Prostate gland (tissue), 2 donors: ENCODE results near the gene DSG2. TPM values are rescaled to one million over a fixed set of nuclear protein-coding genes. Genes with fewer than 3 reads are reported as not detected.
A peak's percentile ranks its signal among the peaks of the same experiment; 100 is the strongest.

Source experiments
- DNase-seq: peaks from one replicate; pipeline ENCODE4 v3.0.0-alpha.2; 2019; ENCODE audit warnings: low spot score
- H3K27ac ChIP-seq, 2 donors: fragments of 200-600 bp; sonication (generic); 2 replicates each; pipeline ENCODE4 v1.5.1; 2017 to 2019
- H3K27me3 ChIP-seq: fragments of 200-600 bp; sonication (generic); replicated peaks from 2 replicates; pipeline ENCODE4 v1.5.1; 2019; ENCODE audit not compliant: insufficient read depth
- H3K36me3 ChIP-seq, 2 donors: fragments of 200-600 bp; sonication (generic); 1 replicate in 1 of 2; 2 replicates in 1 of 2; pipeline versions ENCODE4 v1.5.1 to v1.8.1; 2017 to 2019
- H3K4me1 ChIP-seq: fragments of 200-600 bp; sonication (generic); replicated peaks from 2 replicates; pipeline ENCODE4 v1.5.1; 2019
- H3K4me3 ChIP-seq, 2 donors: fragments of 200-600 bp; sonication (generic); 2 replicates each; pipeline ENCODE4 v1.5.1; 2017 to 2019
- H3K9me3 ChIP-seq: fragments of 200-600 bp; sonication (generic); 2 replicates; pipeline ENCODE4 v1.5.1; 2017
- POLR2A ChIP-seq: fragments of 450-650 bp; IDR thresholded peaks from one replicate; pipeline ENCODE4 v1.6.1; 2016; ENCODE audit warnings: antibody characterized with exemption, mild to moderate bottlenecking
- POLR2AphosphoS5 ChIP-seq: sonication (generic); formaldehyde crosslinking; IDR thresholded peaks from one replicate; pipeline ENCODE4 v1.6.1; 2017; ENCODE audit warnings: antibody characterized with exemption
- WGBS: methylation state at CpG from one replicate; pipeline ENCODE4 v1.1.5; 2018; 5-methylcytosine and 5-hydroxymethylcytosine counted together
- intact Hi-C: fragments of 100-400 bp; cut with DNase I; formaldehyde crosslinking; loops from one replicate; pipeline ENCODE4 v1.14.2; 2022
- total RNA-seq, 2 donors: library from RNA; depleted of rRNA; stranded (reverse); fragments of >200 nt; gene quantifications; one replicate each; pipeline ENCODE4 v1.1.0, GENCODE V29; 2016
- TF ChIP-seq, protein P1 (sequence below), 4 experiments: fragments of 200-600 bp in 2 of 4; fragments of 450-650 bp in 2 of 4; sonication (generic) in 2 of 4; IDR thresholded peaks; 1 replicate in 3 of 4; 2 replicates in 1 of 4; pipeline ENCODE4 v1.5.1; 2016 to 2019; ENCODE audit warnings: antibody characterized with exemption in 4 of 4, mild to moderate bottlenecking in 2 of 4, moderate library complexity in 2 of 4

DSG2 gene
- total RNA-seq, 2 donors from 2014 or later = 19.5 to 63.2 TPM

DNA sequence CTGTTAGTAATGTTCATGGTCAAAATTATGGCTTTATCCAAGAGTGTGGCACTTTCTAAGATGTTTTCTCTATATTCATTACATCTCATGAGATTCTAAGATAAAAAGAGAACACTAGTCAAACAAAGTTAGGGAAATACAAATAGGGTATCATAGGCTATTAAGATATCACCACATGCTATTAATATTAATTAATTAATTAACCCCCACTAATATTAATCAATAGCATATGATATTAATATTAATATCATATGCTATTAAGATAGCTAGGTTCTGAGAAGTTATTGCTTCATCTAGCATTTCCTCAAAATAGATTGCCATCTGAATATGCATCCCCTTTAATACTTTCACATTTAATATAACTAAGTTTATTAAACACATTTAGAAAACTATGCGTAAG lies 28.3 kb upstream of the DSG2 start:
- Histone ChIP-seq H3K4me1 (no peaks in the 10 kb centered on the region), H3K36me3 (no peaks in the 10 kb centered on the region), H3K4me3 (no peak overlapping the region), H3K27me3 (no peaks in the 10 kb centered on the region), H3K9me3 (no peaks in the 10 kb centered on the region), H3K27ac (no peak overlapping the region)
- TF ChIP-seq POLR2A = no peak
- TF ChIP-seq POLR2AphosphoS5 = no peak
- TF ChIP-seq, protein P1, sequence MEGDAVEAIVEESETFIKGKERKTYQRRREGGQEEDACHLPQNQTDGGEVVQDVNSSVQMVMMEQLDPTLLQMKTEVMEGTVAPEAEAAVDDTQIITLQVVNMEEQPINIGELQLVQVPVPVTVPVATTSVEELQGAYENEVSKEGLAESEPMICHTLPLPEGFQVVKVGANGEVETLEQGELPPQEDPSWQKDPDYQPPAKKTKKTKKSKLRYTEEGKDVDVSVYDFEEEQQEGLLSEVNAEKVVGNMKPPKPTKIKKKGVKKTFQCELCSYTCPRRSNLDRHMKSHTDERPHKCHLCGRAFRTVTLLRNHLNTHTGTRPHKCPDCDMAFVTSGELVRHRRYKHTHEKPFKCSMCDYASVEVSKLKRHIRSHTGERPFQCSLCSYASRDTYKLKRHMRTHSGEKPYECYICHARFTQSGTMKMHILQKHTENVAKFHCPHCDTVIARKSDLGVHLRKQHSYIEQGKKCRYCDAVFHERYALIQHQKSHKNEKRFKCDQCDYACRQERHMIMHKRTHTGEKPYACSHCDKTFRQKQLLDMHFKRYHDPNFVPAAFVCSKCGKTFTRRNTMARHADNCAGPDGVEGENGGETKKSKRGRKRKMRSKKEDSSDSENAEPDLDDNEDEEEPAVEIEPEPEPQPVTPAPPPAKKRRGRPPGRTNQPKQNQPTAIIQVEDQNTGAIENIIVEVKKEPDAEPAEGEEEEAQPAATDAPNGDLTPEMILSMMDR (IDR thresholded peaks at IDR 0.05) = no peak
- 97% methylated on average over 1 of the region's 1 CpG for WGBS
- intact Hi-C loops = loop anchor here (10.0 kb wide), 1 partner anchor 55 kb away; no protein-coding TSS in a partner anchor
- DNase-seq = no peak

GRCh38 chr18:31478688-31479087 lies 19.3 kb upstream of the DSG2 start:
- intact Hi-C loops = no loop called here
- WGBS = 92% methylated on average over 10 of the region's 10 CpGs

GRCh38 chr18:31482051-31482450 lies 15.9 kb upstream of the DSG2 start:
- 45% methylated on average over 1 of the region's 1 CpG for WGBS
- H3K27me3 ChIP-seq = no peaks in the 10 kb centered on the region
- no peaks in the 10 kb centered on the region for H3K9me3 ChIP-seq
- no peaks in the 10 kb centered on the region for H3K36me3 ChIP-seq
- intact Hi-C loops = no loop called here
- no peak overlapping the region for H3K27ac ChIP-seq
- DNase-seq = peak; percentile 20
- peak; percentile 26 for TF ChIP-seq POLR2AphosphoS5
- TF ChIP-seq, protein P1 (IDR thresholded peaks at IDR 0.05) = no peak
- H3K4me3 ChIP-seq = no peak overlapping the region
- no peaks in the 10 kb centered on the region for H3K4me1 ChIP-seq

More at GRCh38 chr18:31478688-31479087, 19.3 kb upstream of the DSG2 start:
- no peaks in the 10 kb centered on the region for H3K9me3 ChIP-seq
- TF ChIP-seq, protein P1 (IDR thresholded peaks at IDR 0.05) = no peak
- TF ChIP-seq POLR2A (no peak), POLR2AphosphoS5 (no peak)
- H3K36me3 ChIP-seq = no peaks in the 10 kb centered on the region
- H3K27ac ChIP-seq = no peak overlapping the region
- no peaks in the 10 kb centered on the region for H3K4me1 ChIP-seq
- H3K27me3 ChIP-seq = no peaks in the 10 kb centered on the region
- no peak overlapping the region for H3K4me3 ChIP-seq
- no peak for DNase-seq

DNA sequence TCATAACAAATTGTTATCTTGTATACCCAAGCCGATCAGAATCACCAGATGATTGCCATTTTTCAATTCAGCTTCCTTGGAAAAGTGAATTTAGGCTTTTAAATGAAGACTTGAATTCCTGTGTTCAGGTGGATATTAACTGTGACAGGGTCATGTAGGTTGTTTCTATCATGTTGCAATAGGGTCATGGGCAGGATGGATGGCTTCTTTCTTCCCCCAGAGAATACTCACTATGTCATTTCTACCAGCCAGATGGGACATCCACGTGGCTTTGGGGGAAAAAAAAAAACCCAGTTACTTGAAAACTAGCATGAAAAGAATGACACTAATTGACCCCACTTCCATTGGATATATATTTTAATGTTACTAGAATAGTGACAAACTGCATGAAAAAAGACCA lies 14.6 kb upstream of the DSG2 start:
- TF ChIP-seq, protein P1 (IDR thresholded peaks at IDR 0.05) = no peak
- no peak for TF ChIP-seq POLR2A
- no peak for TF ChIP-seq POLR2AphosphoS5
- intact Hi-C loops = no loop called here
- Histone ChIP-seq H3K4me1 (no peaks in the 10 kb centered on the region), H3K27me3 (no peaks in the 10 kb centered on the region), H3K27ac (no peak overlapping the region), H3K9me3 (no peaks in the 10 kb centered on the region), H3K36me3 (no peaks in the 10 kb centered on the region), H3K4me3 (no peak overlapping the region)
- no peak for DNase-seq
- 85% methylated on average over 2 of the region's 2 CpGs for WGBS

DNA sequence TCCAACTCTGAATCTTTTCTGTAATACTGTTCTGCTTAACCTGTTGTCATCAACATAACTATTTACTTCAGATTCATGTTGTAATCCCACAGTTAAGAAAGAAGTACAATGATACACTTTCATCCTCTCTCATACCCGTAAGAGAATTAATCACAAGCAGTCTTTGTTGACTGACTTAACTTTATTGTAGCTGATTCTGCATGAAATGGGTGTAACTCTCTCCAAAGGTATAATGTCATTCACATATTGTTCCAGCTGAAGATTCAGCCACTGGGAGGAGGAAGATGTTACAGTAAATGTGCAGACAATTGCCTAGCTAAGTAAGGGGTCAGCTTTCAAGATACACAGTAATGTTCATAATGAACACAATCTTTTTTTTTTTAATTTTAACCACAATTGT lies 13.5 kb upstream of the DSG2 start:
- 31% methylated on average over 1 of the region's 1 CpG for WGBS
- TF ChIP-seq, protein P1 (IDR thresholded peaks at IDR 0.05) = no peak
- no peak for TF ChIP-seq POLR2A
- TF ChIP-seq POLR2AphosphoS5 = no peak
- Histone ChIP-seq H3K36me3 (no peaks in the 10 kb centered on the region), H3K4me1 (no peaks in the 10 kb centered on the region), H3K27ac (no peak overlapping the region), H3K4me3 (no peak overlapping the region), H3K27me3 (no peaks in the 10 kb centered on the region), H3K9me3 (no peaks in the 10 kb centered on the region)
- intact Hi-C loops = no loop called here
- DNase-seq = no peak
